CD4-positive, alpha-beta T cell treated with Interleukin-17A for 1 hour (primary cell): ENCODE measurements around the gene ATF6.

ENCODE experiments used
- DNase-seq: peaks from one replicate; pipeline ENCODE4 v3.0.0-alpha.2; 2020

The ATF6 gene

GRCh38 chr1:161900160-161900559 lies 134.0 kb downstream of the ATF6 start:
- no peak for DNase-seq

- DNase-seq = no peak
Measured at GRCh38 chr1:161902182-161902581, 136.1 kb downstream of the ATF6 start.

- DNase-seq = peak; percentile 37
Measured at GRCh38 chr1:161905269-161905884, 139.3 kb downstream of the ATF6 start.

GRCh38 chr1:161907265-161907664 lies 141.1 kb downstream of the ATF6 start:
- DNase-seq = no peak

- no peak for DNase-seq
Measured at GRCh38 chr1:161908264-161908663, 142.1 kb downstream of the ATF6 start.

GRCh38 chr1:161910604-161911003 lies 144.5 kb downstream of the ATF6 start:
- no peak for DNase-seq

- no peak for DNase-seq
Measured at GRCh38 chr1:161913482-161914140, 147.5 kb downstream of the ATF6 start.

- DNase-seq = no peak
Measured at GRCh38 chr1:161914595-161914994, 148.5 kb downstream of the ATF6 start.

- no peak for DNase-seq
Measured at GRCh38 chr1:161915051-161915503, 149.0 kb downstream of the ATF6 start.

- no peak for DNase-seq
Measured at GRCh38 chr1:161915978-161916377, 149.9 kb downstream of the ATF6 start.

- DNase-seq = no peak
Measured at GRCh38 chr1:161919229-161919628, 153.1 kb downstream of the ATF6 start.

GRCh38 chr1:161921491-161921890 lies 155.4 kb downstream of the ATF6 start:
- no peak for DNase-seq

GRCh38 chr1:161921990-161922389 lies 155.9 kb downstream of the ATF6 start:
- no peak for DNase-seq

GRCh38 chr1:161928056-161928455 lies 161.9 kb downstream of the ATF6 start:
- no peak for DNase-seq

- DNase-seq = no peak
Measured at GRCh38 chr1:161929137-161929536, 163.0 kb downstream of the ATF6 start.

GRCh38 chr1:161930064-161930463 lies 163.9 kb downstream of the ATF6 start:
- DNase-seq = no peak

- DNase-seq = no peak
Measured at GRCh38 chr1:161932668-161933067, 166.5 kb downstream of the ATF6 start.

GRCh38 chr1:161933592-161934588 lies 167.8 kb downstream of the ATF6 start:
- peak; percentile 38 for DNase-seq

- DNase-seq = no peak
Measured at GRCh38 chr1:161935264-161935663, 169.1 kb downstream of the ATF6 start.

- no peak for DNase-seq
Measured at GRCh38 chr1:161936786-161937185, 170.7 kb downstream of the ATF6 start.

GRCh38 chr1:161940866-161941591 lies 174.9 kb downstream of the ATF6 start:
- DNase-seq = no peak

- no peak for DNase-seq
Measured at GRCh38 chr1:161941726-161942436, 175.8 kb downstream of the ATF6 start.
